GM19043 (cell line): ENCODE measurements around the gene RHO.

Experiments used
- ATAC-seq: cut with Tn5 transposase; IDR thresholded peaks from one replicate; pipeline ENCODE4 v1.9.1; 2021; ENCODE audit warnings: low read depth; ENCODE audit not compliant: unreplicated experiment

Gene RHO

GRCh38 chr3:129518581-129518980, 9.9 kb upstream of the RHO start:
- ATAC-seq = no peak

GRCh38 chr3:129519449-129519848, 9.0 kb upstream of the RHO start:
- no peak for ATAC-seq

GRCh38 chr3:129519896-129520715, 8.3 kb upstream of the RHO start:
- no peak for ATAC-seq

- no peak for ATAC-seq
Measured at GRCh38 chr3:129520960-129521359, 7.5 kb upstream of the RHO start.

- ATAC-seq = no peak
Measured at GRCh38 chr3:129521611-129522010, 6.8 kb upstream of the RHO start.

- no peak for ATAC-seq
Measured at GRCh38 chr3:129522953-129523352, 5.5 kb upstream of the RHO start.

- no peak for ATAC-seq
Measured at GRCh38 chr3:129524081-129524480, 4.4 kb upstream of the RHO start.

GRCh38 chr3:129525341-129525968, 3.0 kb upstream of the RHO start:
- ATAC-seq = no peak

GRCh38 chr3:129526121-129526900, 2.1 kb upstream of the RHO start:
- ATAC-seq = peak; percentile 87

- no peak for ATAC-seq
Measured at GRCh38 chr3:129527262-129527661, 1.2 kb upstream of the RHO start.

GRCh38 chr3:129529436-129530210, 1.2 kb downstream of the RHO start:
- no peak for ATAC-seq

GRCh38 chr3:129530251-129530791, 1.9 kb downstream of the RHO start:
- ATAC-seq = no peak

GRCh38 chr3:129530821-129531220, 2.4 kb downstream of the RHO start:
- no peak for ATAC-seq

- no peak for ATAC-seq
Measured at GRCh38 chr3:129531699-129532098, 3.3 kb downstream of the RHO start.

- no peak for ATAC-seq
Measured at GRCh38 chr3:129532261-129532660, 3.8 kb downstream of the RHO start.

GRCh38 chr3:129533406-129533805, 5.0 kb downstream of the RHO start:
- no peak for ATAC-seq

GRCh38 chr3:129534428-129535027, 6.1 kb downstream of the RHO start:
- ATAC-seq = no peak

GRCh38 chr3:129535075-129535474, 6.6 kb downstream of the RHO start:
- ATAC-seq = no peak

- ATAC-seq = no peak
Measured at GRCh38 chr3:129536374-129536667, 7.9 kb downstream of the RHO start.

- ATAC-seq = no peak
Measured at GRCh38 chr3:129536804-129537203, 8.4 kb downstream of the RHO start.
